H9 (cell line): ENCODE results near the gene HOXC6. TPM values are rescaled to one million over a fixed set of nuclear protein-coding genes. Genes with fewer than 3 reads are reported as not detected.

Experiments used
- DNase-seq: peaks from one replicate; pipeline ENCODE4 v3.0.0-alpha.2; 2017
- H2AFZ ChIP-seq: one replicate; pipeline ENCODE4 v1.6.1; 2013; ENCODE audit warnings: mild to moderate bottlenecking, low read length, control low read depth, moderate library complexity
- H2AK5ac ChIP-seq: 2 replicates; pipeline ENCODE4 v1.6.1; 2013; ENCODE audit warnings: low read length, control low read depth, mixed read lengths; ENCODE audit not compliant: insufficient read length
- H2BK120ac ChIP-seq: one replicate; pipeline ENCODE4 v1.6.1; 2013; ENCODE audit warnings: low read depth, mild to moderate bottlenecking, low read length, control low read depth, inconsistent platforms; ENCODE audit not compliant: poor library complexity, severe bottlenecking
- H2BK12ac ChIP-seq: 2 replicates; pipeline ENCODE4 v1.6.1; 2013; ENCODE audit warnings: low read length, control low read depth, mixed read lengths, low read depth; ENCODE audit not compliant: insufficient read length
- H2BK15ac ChIP-seq: 2 replicates; pipeline ENCODE4 v1.6.1; 2013; ENCODE audit warnings: low read depth, low read length, control low read depth
- H2BK20ac ChIP-seq: one replicate; pipeline ENCODE4 v1.6.1; 2013; ENCODE audit warnings: low read depth, mild to moderate bottlenecking, low read length, control low read depth, inconsistent platforms; ENCODE audit not compliant: poor library complexity, severe bottlenecking
- H2BK5ac ChIP-seq: 2 replicates; pipeline ENCODE4 v1.6.1; 2013; ENCODE audit warnings: low read length, control low read depth, mixed read lengths; ENCODE audit not compliant: insufficient read length
- H3K14ac ChIP-seq: 2 replicates; pipeline ENCODE4 v1.6.1; 2013; ENCODE audit warnings: low read length, control low read depth; ENCODE audit not compliant: insufficient read depth
- H3K18ac ChIP-seq: 2 replicates; pipeline ENCODE4 v1.6.1; 2013; ENCODE audit warnings: low read depth, mild to moderate bottlenecking, mixed read lengths, low read length, control low read depth; ENCODE audit not compliant: insufficient read length
- H3K23ac ChIP-seq: 2 replicates; pipeline ENCODE4 v1.6.1; 2013; ENCODE audit warnings: low read length, control low read depth, mixed read lengths, low read depth; ENCODE audit not compliant: insufficient read length
- H3K23me2 ChIP-seq: 2 replicates; pipeline ENCODE4 v1.6.1; 2013; ENCODE audit warnings: low read depth, mild to moderate bottlenecking, mixed read lengths, low read length, control low read depth; ENCODE audit not compliant: insufficient read length, poor library complexity, severe bottlenecking
- H3K27ac ChIP-seq: 2 replicates; pipeline ENCODE4 v1.5.1; 2013; ENCODE audit warnings: low read length, control low read depth, mixed read lengths, low read depth; ENCODE audit not compliant: insufficient read length
- H3K27me3 ChIP-seq: 2 replicates; pipeline ENCODE4 v1.6.1; 2013; ENCODE audit warnings: low read length, control low read depth, inconsistent platforms; ENCODE audit not compliant: insufficient read depth
- H3K4ac ChIP-seq: 2 replicates; pipeline ENCODE4 v1.6.1; 2013; ENCODE audit warnings: low read depth, mild to moderate bottlenecking, control low read depth, inconsistent platforms, low read length, moderate library complexity
- H3K4me1 ChIP-seq: 2 replicates; pipeline ENCODE4 v1.6.1; 2013; ENCODE audit warnings: low read length, control low read depth, inconsistent platforms; ENCODE audit not compliant: insufficient read depth
- H3K4me2 ChIP-seq: 2 replicates; pipeline ENCODE4 v1.6.1; 2013; ENCODE audit warnings: low read length, control low read depth, mixed read lengths; ENCODE audit not compliant: insufficient read length, insufficient read depth
- H3K56ac ChIP-seq: 2 replicates; pipeline ENCODE4 v1.6.1; 2013; ENCODE audit warnings: low read depth, mild to moderate bottlenecking, mixed read lengths, low read length, control low read depth; ENCODE audit not compliant: insufficient read length
- H3K79me1 ChIP-seq: 2 replicates; pipeline ENCODE4 v1.6.1; 2013; ENCODE audit warnings: low read depth, mild to moderate bottlenecking, moderate library complexity, low read length, control low read depth, inconsistent platforms; ENCODE audit not compliant: insufficient read depth, poor library complexity, severe bottlenecking
- H3K79me2 ChIP-seq: 2 replicates; pipeline ENCODE4 v1.6.1; 2013; ENCODE audit warnings: low read length, control low read depth, inconsistent platforms; ENCODE audit not compliant: insufficient read depth
- H3K9ac ChIP-seq: 2 replicates; pipeline ENCODE4 v1.6.1; 2013; ENCODE audit warnings: low read length, control low read depth, mixed read lengths; ENCODE audit not compliant: insufficient read length; ENCODE audit errors: extremely low read depth
- H3K9me3 ChIP-seq: one replicate; pipeline ENCODE4 v1.6.1; 2013; ENCODE audit warnings: low read depth, low read length, inconsistent platforms; ENCODE audit not compliant: control insufficient read depth
- H3T11ph ChIP-seq: one replicate; pipeline ENCODE4 v1.6.1; 2013; ENCODE audit warnings: mild to moderate bottlenecking, low read length, control low read depth, inconsistent platforms
- H4K20me1 ChIP-seq: one replicate; pipeline ENCODE4 v1.6.1; 2013; ENCODE audit not compliant: control insufficient read depth, insufficient read length, insufficient read depth
- H4K5ac ChIP-seq: 2 replicates; pipeline ENCODE4 v1.6.1; 2013; ENCODE audit warnings: low read depth, mild to moderate bottlenecking, mixed read lengths, low read length, control low read depth; ENCODE audit not compliant: insufficient read length
- H4K8ac ChIP-seq: replicated peaks from 2 replicates; pipeline ENCODE4 v1.6.1; 2013; ENCODE audit warnings: low read length, control low read depth, mixed read lengths, low read depth; ENCODE audit not compliant: insufficient read length
- H4K91ac ChIP-seq: 2 replicates; pipeline ENCODE4 v1.6.1; 2013; ENCODE audit warnings: low read depth, mild to moderate bottlenecking, moderate library complexity, mixed read lengths, low read length, control low read depth; ENCODE audit not compliant: insufficient read length
- H3K27ac Mint-ChIP-seq, 3 experiments: 2 replicates in 2 of 3; 3 replicates in 1 of 3; pipeline ENCODE4 v1.8.0; 2020 to 2021; ENCODE audit warnings: mixed read lengths in 3 of 3, mild to moderate bottlenecking in 1 of 3, moderate library complexity in 1 of 3
- H3K27me3 Mint-ChIP-seq: 2 replicates; pipeline ENCODE4 v1.8.0; 2021; ENCODE audit warnings: low read depth, mild to moderate bottlenecking, moderate library complexity, mixed read lengths
- H3K36me3 Mint-ChIP-seq, 3 experiments: 2 replicates in 2 of 3; 3 replicates in 1 of 3; pipeline ENCODE4 v1.8.0; 2020 to 2021; ENCODE audit warnings: low read depth in 3 of 3, mixed read lengths in 3 of 3; ENCODE audit not compliant: insufficient read depth in 1 of 3
- H3K4me1 Mint-ChIP-seq, 2 experiments: 2 replicates each; pipeline ENCODE4 v1.8.0; 2020; ENCODE audit warnings: mixed read lengths in 2 of 2
- H3K4me3 Mint-ChIP-seq, 2 experiments: 2 replicates in 1 of 2; 3 replicates in 1 of 2; pipeline ENCODE4 v1.8.0; 2020 to 2021; ENCODE audit warnings: mild to moderate bottlenecking in 2 of 2, mixed read lengths in 2 of 2, moderate library complexity in 1 of 2
- H3K9me3 Mint-ChIP-seq, 2 experiments: 2 replicates in 1 of 2; 3 replicates in 1 of 2; pipeline ENCODE4 v1.8.0; 2020; ENCODE audit warnings: mild to moderate bottlenecking in 2 of 2, mixed read lengths in 2 of 2, moderate library complexity in 1 of 2
- CTCF ChIP-seq: fragments of 200-600 bp; sonication (generic); conservative IDR thresholded peaks from 3 replicates; pipeline ENCODE4 v1.8.0; 2021; ENCODE audit warnings: antibody characterized with exemption, mild to moderate bottlenecking
- WGBS: extraction: QIAGEN DNeasy Blood & Tissue Kit; methylation state at CpG from one replicate; pipeline ENCODE4 v1.1.7; 2013; ENCODE audit warnings: missing lambda C conversion rate, low lambda C conversion rate, mixed read lengths; ENCODE audit not compliant: insufficient read length; ENCODE audit errors: extremely low coverage; 5-methylcytosine and 5-hydroxymethylcytosine counted together
- total RNA-seq: library from RNA; stranded (reverse); gene quantifications from 2 replicates; pipeline ENCODE4 v1.2.1, GENCODE V29; 2021

The HOXC6 gene
- total RNA-seq, 1 experiment from 2014 or later, result not detected

- Histone ChIP-seq H4K91ac (no peak overlapping the region), H3K4ac (no peak overlapping the region), H3K9ac (no peak overlapping the region), H3K4me1 (no peaks in the 10 kb centered on the region), H3K79me2 (no peaks in the 10 kb centered on the region), H3K23ac (no peak overlapping the region), H3K79me1 (no peaks in the 10 kb centered on the region), H3K27ac (no peak overlapping the region), H4K5ac (no peak overlapping the region), H2AFZ (no peak overlapping the region), H3K23me2 (no peaks in the 10 kb centered on the region), H4K8ac (no peak overlapping the region), H2BK12ac (no peak overlapping the region), H2BK15ac (no peak overlapping the region), H4K20me1 (no peaks in the 10 kb centered on the region), H3K56ac (no peak overlapping the region), H3K18ac (no peak overlapping the region), H3K4me2 (no peak overlapping the region), H2BK120ac (no peak overlapping the region), H3K9me3 (no peaks in the 10 kb centered on the region), H2BK5ac (no peak overlapping the region), H3T11ph (no peak overlapping the region), H3K27me3 (peaks cover 99% of the 10 kb centered on the region), H2AK5ac (no peak overlapping the region), H3K14ac (no peak overlapping the region; the same call in 1 of the 2 replicates), H2BK20ac (no peak overlapping the region)
- DNase-seq, result peak; percentile 67
- no CpG with 5 or more reads among the region's 61 CpGs for WGBS
- Mint-ChIP-seq H3K27me3 (peaks cover 100% of the 10 kb centered on the region), H3K9me3 (peaks cover 2 to 13% of the 10 kb centered on the region in 2 experiments; a peak in 3 of 5 replicates), H3K36me3 (no peaks in the 10 kb centered on the region), H3K4me3 (peak overlapping the region in 1 of 2 experiments; percentile 57; a peak in 2 of 5 replicates), H3K4me1 (peaks cover 3 to 27% of the 10 kb centered on the region in 2 experiments), H3K27ac (no peak overlapping the region)
- TF ChIP-seq CTCF, result no peak
Measured at GRCh38 chr12:54047160-54047963, 19.1 kb downstream of the HOXC6 start.
